Measurements from ENCODE around the gene FKBP6.
"Not testable (repeated sequence)": the region's sequence is repeated elsewhere in the genome, so short reads cannot be mapped to it uniquely, and the experiment has no call there.

FKBP6 gene

DNA sequence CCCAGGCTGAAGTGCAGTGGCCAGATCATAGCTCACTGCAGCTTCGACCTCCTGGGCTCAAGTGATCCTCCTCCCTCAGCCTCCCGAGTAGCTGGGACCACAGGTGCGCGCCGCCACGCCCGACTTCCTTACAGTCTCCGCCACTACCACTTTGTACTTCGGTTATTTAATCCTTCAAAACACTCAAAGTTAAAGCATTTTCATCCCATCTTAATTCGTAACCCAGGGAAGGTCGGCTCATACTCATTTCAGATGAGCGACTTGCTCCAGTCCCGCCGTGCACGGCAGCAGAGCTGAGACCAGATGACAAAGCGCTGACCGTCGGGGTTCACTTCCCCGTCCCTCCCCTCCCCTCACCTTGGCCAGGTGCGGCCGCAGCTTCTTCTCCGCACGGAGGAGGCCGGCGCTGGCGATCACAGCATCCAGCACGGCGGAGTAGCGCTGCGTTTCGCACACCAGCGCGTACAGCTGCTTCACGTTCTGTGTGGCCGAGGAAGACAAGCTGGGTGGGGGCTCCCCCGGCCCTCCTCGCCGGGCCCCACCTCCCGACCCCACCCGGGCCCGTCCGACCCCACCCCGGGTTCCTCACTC, 19.8 kb upstream of the FKBP6 start:
- DNase-seq: peak; percentile 18
- Histone ChIP-seq H3K79me2 (ENCODE audit: low read length) (peaks cover 30% of the 10 kb centered on the region), H3K9ac (ENCODE audit: low read length) (peak overlapping the region; percentile 53), H3K36me3 (replicated peaks; ENCODE audit: insufficient read depth, low read length) (no peaks in the 10 kb centered on the region; the same call in 1 of the 2 replicates), H3K9me2 (replicated peaks; ENCODE audit: insufficient read depth, low read length) (no peaks in the 10 kb centered on the region), H2AFZ (ENCODE audit: low read length) (peak overlapping the region; percentile 43), H3K9me3 (replicated peaks; ENCODE audit: insufficient read depth, low read length) (no peaks in the 10 kb centered on the region), H3K27me3 (replicated peaks; ENCODE audit: insufficient read depth, low read length) (no peaks in the 10 kb centered on the region), H3K27ac (ENCODE audit: low read length) (peak overlapping the region; percentile 25; the same call in 1 of the 2 replicates), H3K4me2 (ENCODE audit: low read depth, low read length) (peak overlapping the region; percentile 75), H3K4me1 (ENCODE audit: low read length) (peaks cover 7% of the 10 kb centered on the region), H3F3A (ENCODE audit: insufficient read depth, low read length) (no peaks in the 10 kb centered on the region), H4K20me1 (ENCODE audit: insufficient read depth, low read length) (no peaks in the 10 kb centered on the region), H3K4me3 (ENCODE audit: low read length) (peak overlapping the region; percentile 74)
- TF ChIP-seq EZH2phosphoT487 (IDR thresholded peaks at IDR 0.05; ENCODE audit: low read length): no peak

DNA sequence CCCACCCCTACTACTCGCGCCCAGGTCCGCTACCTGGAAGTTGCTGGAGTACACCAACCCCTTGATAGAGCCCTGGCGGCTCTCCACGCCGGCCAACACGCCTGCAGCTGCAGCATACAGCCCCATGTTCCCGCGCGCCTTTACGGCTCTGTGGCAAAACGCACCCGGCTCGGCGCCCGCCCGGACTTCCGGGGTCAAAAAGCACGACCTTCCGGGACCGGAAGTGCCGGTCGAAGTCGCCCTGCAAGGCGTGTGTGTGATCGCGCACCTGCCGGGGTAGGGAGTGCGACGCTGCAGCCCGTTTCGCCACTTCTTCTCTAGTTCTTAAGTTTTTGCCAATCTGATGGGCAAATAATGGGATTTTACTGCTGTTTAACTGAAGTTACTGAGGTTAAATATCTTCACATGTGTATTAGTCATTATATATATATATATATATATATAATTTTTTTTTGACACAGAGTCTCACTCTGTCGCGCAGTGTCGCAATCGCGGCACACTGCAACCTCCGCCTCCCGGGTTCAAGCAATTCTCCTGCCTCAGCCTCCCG, 19.2 kb upstream of the FKBP6 start, which contains the start of gene NSUN5:
NSUN5 (minus strand) TSS at position 162 of the 550 bp plus-strand sequence; CDS start at position 126, 36 bp downstream.
- Histone ChIP-seq H3K9ac (ENCODE audit: low read length) (peak within 1 kb of the TSS; percentile 53), H3K4me3 (ENCODE audit: low read length) (peak within 1 kb of the TSS; percentile 74), H2AFZ (ENCODE audit: low read length) (peak within 1 kb of the TSS; percentile 43), H3K36me3 (replicated peaks; ENCODE audit: insufficient read depth, low read length) (no peaks in the 10 kb centered on the region; the same call in 1 of the 2 replicates), H3K4me2 (ENCODE audit: low read depth, low read length) (peak within 1 kb of the TSS; percentile 75), H3F3A (ENCODE audit: insufficient read depth, low read length) (no peaks in the 10 kb centered on the region), H3K27ac (ENCODE audit: low read length) (peak within 1 kb of the TSS; percentile 25; the same call in 1 of the 2 replicates), H3K9me3 (replicated peaks; ENCODE audit: insufficient read depth, low read length) (no peaks in the 10 kb centered on the region), H3K4me1 (ENCODE audit: low read length) (peaks cover 7% of the 10 kb centered on the region), H3K27me3 (replicated peaks; ENCODE audit: insufficient read depth, low read length) (no peaks in the 10 kb centered on the region), H4K20me1 (ENCODE audit: insufficient read depth, low read length) (no peaks in the 10 kb centered on the region), H3K79me2 (ENCODE audit: low read length) (peaks cover 30% of the 10 kb centered on the region), H3K9me2 (replicated peaks; ENCODE audit: insufficient read depth, low read length) (no peaks in the 10 kb centered on the region)
- TF ChIP-seq EZH2 (optimal IDR thresholded peaks at IDR 0.05; ENCODE audit: low read depth, low read length): no peak
- TF ChIP-seq, protein P1, sequence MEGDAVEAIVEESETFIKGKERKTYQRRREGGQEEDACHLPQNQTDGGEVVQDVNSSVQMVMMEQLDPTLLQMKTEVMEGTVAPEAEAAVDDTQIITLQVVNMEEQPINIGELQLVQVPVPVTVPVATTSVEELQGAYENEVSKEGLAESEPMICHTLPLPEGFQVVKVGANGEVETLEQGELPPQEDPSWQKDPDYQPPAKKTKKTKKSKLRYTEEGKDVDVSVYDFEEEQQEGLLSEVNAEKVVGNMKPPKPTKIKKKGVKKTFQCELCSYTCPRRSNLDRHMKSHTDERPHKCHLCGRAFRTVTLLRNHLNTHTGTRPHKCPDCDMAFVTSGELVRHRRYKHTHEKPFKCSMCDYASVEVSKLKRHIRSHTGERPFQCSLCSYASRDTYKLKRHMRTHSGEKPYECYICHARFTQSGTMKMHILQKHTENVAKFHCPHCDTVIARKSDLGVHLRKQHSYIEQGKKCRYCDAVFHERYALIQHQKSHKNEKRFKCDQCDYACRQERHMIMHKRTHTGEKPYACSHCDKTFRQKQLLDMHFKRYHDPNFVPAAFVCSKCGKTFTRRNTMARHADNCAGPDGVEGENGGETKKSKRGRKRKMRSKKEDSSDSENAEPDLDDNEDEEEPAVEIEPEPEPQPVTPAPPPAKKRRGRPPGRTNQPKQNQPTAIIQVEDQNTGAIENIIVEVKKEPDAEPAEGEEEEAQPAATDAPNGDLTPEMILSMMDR (IDR thresholded peaks at IDR 0.05; ENCODE audit: low read length): no peak
- TF ChIP-seq EZH2phosphoT487 (IDR thresholded peaks at IDR 0.05; ENCODE audit: low read length): no peak
- DNase-seq: peak; percentile 94

DNA sequence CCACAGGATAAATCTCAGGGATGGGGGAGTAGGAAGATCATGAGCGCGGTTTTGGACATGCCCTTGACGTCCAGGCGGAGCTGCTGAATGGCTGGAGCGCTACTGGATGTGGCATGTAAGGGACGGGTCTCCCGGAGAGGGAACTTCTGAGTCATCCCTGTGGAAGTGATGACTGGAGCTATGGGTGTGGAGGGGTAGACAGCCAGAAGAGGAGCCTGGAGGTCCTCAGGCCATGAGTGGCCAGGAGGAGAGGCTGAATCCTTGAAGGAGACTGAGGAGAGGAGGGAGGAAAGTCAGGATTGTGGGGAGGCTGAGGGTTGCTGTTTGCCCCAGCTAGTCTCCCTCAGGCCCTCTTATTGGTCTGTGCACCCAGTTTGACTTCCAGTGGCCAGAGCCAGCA, 16.5 kb upstream of the FKBP6 start:
- not testable (repeated sequence) for H3K36me3 ChIP-seq (replicated peaks; ENCODE audit: insufficient read depth, low read length); H3K9me2 ChIP-seq (replicated peaks; ENCODE audit: insufficient read depth, low read length); H3K9ac ChIP-seq (ENCODE audit: low read length); H3K27ac ChIP-seq (ENCODE audit: low read length); H3K4me3 ChIP-seq (ENCODE audit: low read length); H3K9me3 ChIP-seq (replicated peaks; ENCODE audit: insufficient read depth, low read length); H3K27me3 ChIP-seq (replicated peaks; ENCODE audit: insufficient read depth, low read length); H3K4me2 ChIP-seq (ENCODE audit: low read depth, low read length); H2AFZ ChIP-seq (ENCODE audit: low read length); H3K4me1 ChIP-seq (ENCODE audit: low read length); H4K20me1 ChIP-seq (ENCODE audit: insufficient read depth, low read length); H3F3A ChIP-seq (ENCODE audit: insufficient read depth, low read length); DNase-seq
- peaks cover 24% of the 10 kb centered on the region for H3K79me2 ChIP-seq (ENCODE audit: low read length)

DNA sequence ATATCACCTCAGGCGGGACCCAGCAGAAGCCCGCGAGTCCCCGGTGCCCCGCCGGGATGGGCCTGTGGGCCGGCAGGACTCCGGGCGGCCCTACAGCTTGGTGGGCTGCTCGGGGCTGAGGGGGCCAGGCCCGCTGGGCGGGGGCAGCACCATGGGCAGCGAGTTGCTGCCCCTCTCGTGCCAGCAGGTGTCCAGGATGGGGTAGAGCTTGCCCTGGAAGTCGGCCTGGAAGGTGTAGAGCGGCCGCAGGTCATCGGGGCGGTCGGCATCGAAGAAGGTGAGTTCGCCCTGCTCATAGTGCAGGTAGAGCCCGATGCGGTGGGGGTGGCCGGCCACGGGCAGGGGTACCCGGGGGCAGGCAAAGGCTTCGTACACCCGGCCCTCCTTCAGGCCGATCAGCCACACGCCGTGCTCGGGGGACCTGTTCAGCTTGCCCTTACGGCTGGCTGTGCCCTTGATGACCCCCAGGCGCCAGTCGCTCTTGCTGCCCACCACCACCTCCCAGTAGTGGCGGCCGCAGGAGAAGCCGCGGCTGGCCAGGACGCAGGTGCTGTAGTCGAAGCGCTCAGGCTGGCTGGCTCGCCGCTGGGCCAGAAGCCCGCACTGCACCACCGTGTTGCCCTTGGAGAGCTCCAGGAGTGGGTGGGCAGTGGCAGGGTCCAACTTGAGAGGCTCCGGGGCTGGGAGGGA, 15.0 kb upstream of the FKBP6 start:
- no peak for TF ChIP-seq EZH2phosphoT487 (IDR thresholded peaks at IDR 0.05; ENCODE audit: low read length)
- TF ChIP-seq, protein P1 (IDR thresholded peaks at IDR 0.05; ENCODE audit: low read length): no peak
- TF ChIP-seq EZH2 (optimal IDR thresholded peaks at IDR 0.05; ENCODE audit: low read depth, low read length): no peak
- no peak overlapping the region for H3K4me2 ChIP-seq (ENCODE audit: low read depth, low read length)
- no peaks in the 10 kb centered on the region for H3F3A ChIP-seq (ENCODE audit: insufficient read depth, low read length)
- H3K9me2 ChIP-seq (replicated peaks; ENCODE audit: insufficient read depth, low read length): no peaks in the 10 kb centered on the region
- no peak overlapping the region for H3K9ac ChIP-seq (ENCODE audit: low read length)
- DNase-seq: no peak
- H3K9me3 ChIP-seq (replicated peaks; ENCODE audit: insufficient read depth, low read length): no peaks in the 10 kb centered on the region
- no peaks in the 10 kb centered on the region for H3K27me3 ChIP-seq (replicated peaks; ENCODE audit: insufficient read depth, low read length)
- H2AFZ ChIP-seq (ENCODE audit: low read length): no peak overlapping the region
- H3K36me3 ChIP-seq (replicated peaks; ENCODE audit: insufficient read depth, low read length): no peaks in the 10 kb centered on the region
- H3K79me2 ChIP-seq (ENCODE audit: low read length): peaks cover 8% of the 10 kb centered on the region
- no peaks in the 10 kb centered on the region for H4K20me1 ChIP-seq (ENCODE audit: insufficient read depth, low read length)
- 0 out of 2 replicates have a peak, but pooled peaks cover under 1% of the 10 kb centered on the region for H3K4me1 ChIP-seq (ENCODE audit: low read length)
- no peak overlapping the region for H3K27ac ChIP-seq (ENCODE audit: low read length)
- no peak overlapping the region for H3K4me3 ChIP-seq (ENCODE audit: low read length)
